Vagina (tissue), 2 donors: ENCODE results near the gene CATSPERE. TPM values are rescaled to one million over a fixed set of nuclear protein-coding genes. Genes with fewer than 3 reads are reported as not detected.
"Not testable (repeated sequence)": the region's sequence is repeated elsewhere in the genome, so short reads cannot be mapped to it uniquely, and the experiment has no call there.

Experiments
- DNase-seq, 2 donors: peaks; one replicate each; pipeline ENCODE4 v3.0.0-alpha.2; 2017; ENCODE audit errors: extremely low spot score in 2 of 2
- H3K27ac ChIP-seq: fragments of 200-600 bp; sonication (generic); one replicate; pipeline ENCODE4 v1.5.1; 2019
- H3K27me3 ChIP-seq: fragments of 200-600 bp; sonication (generic); one replicate; pipeline ENCODE4 v1.5.1; 2019
- H3K36me3 ChIP-seq, 2 donors: fragments of 200-600 bp; sonication (generic); one replicate each; pipeline ENCODE4 v1.5.1; 2017 to 2019
- H3K4me1 ChIP-seq: fragments of 200-600 bp; sonication (generic); one replicate; pipeline ENCODE4 v1.5.1; 2019
- H3K4me3 ChIP-seq, 2 donors: fragments of 200-600 bp; sonication (generic); 1 replicate in 1 of 2; 2 replicates in 1 of 2; pipeline ENCODE4 v1.5.1; 2016 to 2019
- H3K9me3 ChIP-seq: fragments of 200-600 bp; sonication (generic); one replicate; pipeline ENCODE4 v1.5.1; 2019
- CTCF ChIP-seq, 3 experiments: fragments of 450-650 bp in 2 of 3; fragments of 200-600 bp in 1 of 3; sonication (generic) in 1 of 3; IDR thresholded peaks; one replicate each; pipeline ENCODE4 v1.5.1; 2017 to 2019; ENCODE audit warnings: antibody characterized with exemption in 3 of 3, mild to moderate bottlenecking in 2 of 3, moderate library complexity in 2 of 3
- POLR2A ChIP-seq, 2 donors: fragments of 450-650 bp; IDR thresholded peaks; one replicate each; pipeline ENCODE4 v1.6.1; 2017; ENCODE audit warnings: antibody characterized with exemption in 2 of 2, mild to moderate bottlenecking in 2 of 2, moderate library complexity in 2 of 2
- POLR2AphosphoS5 ChIP-seq, 2 donors: sonication (generic); formaldehyde crosslinking; IDR thresholded peaks; one replicate each; pipeline ENCODE4 v1.9.0; 2017; ENCODE audit warnings: antibody characterized with exemption in 2 of 2, mild to moderate bottlenecking in 2 of 2, low read depth in 1 of 2; ENCODE audit not compliant: insufficient read depth in 1 of 2
- intact Hi-C: fragments of 100-400 bp; cut with DNase I; formaldehyde crosslinking; loops from one replicate; pipeline ENCODE4 v1.15.1; 2023
- total RNA-seq: library from RNA; depleted of rRNA; stranded (reverse); fragments of >200 nt; gene quantifications from one replicate; pipeline ENCODE4 v1.2.3, GENCODE V29; 2016

The CATSPERE gene
- total RNA-seq, 1 donor from 2014 or later, result 0.98 TPM

- no peak overlapping the region for H3K4me3 ChIP-seq
- intact Hi-C loops, result no loop called here
- no peaks in the 10 kb centered on the region for H3K27me3 ChIP-seq
- TF ChIP-seq CTCF (IDR thresholded peaks at IDR 0.05) (no peak), POLR2AphosphoS5 (IDR thresholded peaks at IDR 0.05; ENCODE audit: insufficient read depth in 1 of 2, low read depth in 1 of 2) (no peak), POLR2A (IDR thresholded peaks at IDR 0.05) (no peak)
- H3K36me3 ChIP-seq, result no peaks in the 10 kb centered on the region
- H3K27ac ChIP-seq, result no peak overlapping the region
- no peaks in the 10 kb centered on the region for H3K9me3 ChIP-seq
- DNase-seq, result no peak
- H3K4me1 ChIP-seq, result no peaks in the 10 kb centered on the region
Measured at GRCh38 chr1:244559561-244559960, 98.5 kb downstream of the CATSPERE start.

- intact Hi-C loops, DNase-seq, H3K9me3 ChIP-seq, H3K4me3 ChIP-seq, H3K4me1 ChIP-seq, H3K36me3 ChIP-seq, H3K27ac ChIP-seq, H3K27me3 ChIP-seq: not testable (repeated sequence)
Measured at GRCh38 chr1:244562877-244563276, 101.8 kb downstream of the CATSPERE start.

GRCh38 chr1:244573768-244574167, 112.7 kb downstream of the CATSPERE start:
- TF ChIP-seq CTCF (IDR thresholded peaks at IDR 0.05) (no peak), POLR2A (IDR thresholded peaks at IDR 0.05) (no peak), POLR2AphosphoS5 (IDR thresholded peaks at IDR 0.05; ENCODE audit: insufficient read depth in 1 of 2, low read depth in 1 of 2) (no peak)
- Histone ChIP-seq H3K27me3 (no peaks in the 10 kb centered on the region), H3K36me3 (no peaks in the 10 kb centered on the region), H3K4me3 (no peak overlapping the region), H3K27ac (no peak overlapping the region), H3K4me1 (no peaks in the 10 kb centered on the region), H3K9me3 (peaks cover 37% of the 10 kb centered on the region)
- DNase-seq, result no peak
- intact Hi-C loops, result no loop called here

GRCh38 chr1:244576259-244576892, 115.3 kb downstream of the CATSPERE start:
- no peaks in the 10 kb centered on the region for H3K36me3 ChIP-seq
- no peaks in the 10 kb centered on the region for H3K27me3 ChIP-seq
- no peak for TF ChIP-seq POLR2A (IDR thresholded peaks at IDR 0.05)
- DNase-seq, result no peak
- H3K27ac ChIP-seq, result no peak overlapping the region
- H3K9me3 ChIP-seq, result peaks cover 37% of the 10 kb centered on the region
- no peak overlapping the region for H3K4me3 ChIP-seq
- intact Hi-C loops, result no loop called here
- H3K4me1 ChIP-seq, result no peaks in the 10 kb centered on the region

GRCh38 chr1:244578205-244578604, 117.1 kb downstream of the CATSPERE start:
- intact Hi-C loops, result not testable (repeated sequence)
- peaks cover 37% of the 10 kb centered on the region for H3K9me3 ChIP-seq

GRCh38 chr1:244583358-244583982, 122.4 kb downstream of the CATSPERE start:
- Histone ChIP-seq H3K27ac (no peak overlapping the region), H3K4me1 (no peaks in the 10 kb centered on the region), H3K36me3 (no peaks in the 10 kb centered on the region), H3K9me3 (no peaks in the 10 kb centered on the region), H3K4me3 (no peak overlapping the region), H3K27me3 (no peaks in the 10 kb centered on the region)
- no peak for DNase-seq
- TF ChIP-seq CTCF (IDR thresholded peaks at IDR 0.05), result no peak
- TF ChIP-seq POLR2AphosphoS5 (IDR thresholded peaks at IDR 0.05; ENCODE audit: insufficient read depth in 1 of 2, low read depth in 1 of 2), result no peak
- intact Hi-C loops, result no loop called here

More at GRCh38 chr1:244578205-244578604, 117.1 kb downstream of the CATSPERE start:
- not testable (repeated sequence) for H3K27me3 ChIP-seq, H3K4me3 ChIP-seq, H3K4me1 ChIP-seq, H3K36me3 ChIP-seq, DNase-seq, H3K27ac ChIP-seq
